Measurements from ENCODE around the gene TAL1. TPM values are rescaled to one million over a fixed set of nuclear protein-coding genes. Genes with fewer than 3 reads are reported as not detected.

The TAL1 gene
- total RNA-seq, 1 donor from 2014 or later = not detected

- Mint-ChIP-seq H3K36me3 (ENCODE audit: low read depth) (no peaks in the 10 kb centered on the region), H3K4me3 (ENCODE audit: low read depth) (no peak overlapping the region), H3K4me1 (ENCODE audit: low read depth) (peaks cover 11% of the 10 kb centered on the region), H3K9me3 (no peaks in the 10 kb centered on the region), H3K27me3 (ENCODE audit: low read depth) (peaks cover 12% of the 10 kb centered on the region), H3K27ac (no peak overlapping the region)
- intact Hi-C loops (cut with micrococcal nuclease) = no loop called here
- no peak for DNase-seq (ENCODE audit: low spot score)
These were observed 51.4 kb downstream of the TAL1 start for GRCh38 chr1:47180603-47181094.

DNA sequence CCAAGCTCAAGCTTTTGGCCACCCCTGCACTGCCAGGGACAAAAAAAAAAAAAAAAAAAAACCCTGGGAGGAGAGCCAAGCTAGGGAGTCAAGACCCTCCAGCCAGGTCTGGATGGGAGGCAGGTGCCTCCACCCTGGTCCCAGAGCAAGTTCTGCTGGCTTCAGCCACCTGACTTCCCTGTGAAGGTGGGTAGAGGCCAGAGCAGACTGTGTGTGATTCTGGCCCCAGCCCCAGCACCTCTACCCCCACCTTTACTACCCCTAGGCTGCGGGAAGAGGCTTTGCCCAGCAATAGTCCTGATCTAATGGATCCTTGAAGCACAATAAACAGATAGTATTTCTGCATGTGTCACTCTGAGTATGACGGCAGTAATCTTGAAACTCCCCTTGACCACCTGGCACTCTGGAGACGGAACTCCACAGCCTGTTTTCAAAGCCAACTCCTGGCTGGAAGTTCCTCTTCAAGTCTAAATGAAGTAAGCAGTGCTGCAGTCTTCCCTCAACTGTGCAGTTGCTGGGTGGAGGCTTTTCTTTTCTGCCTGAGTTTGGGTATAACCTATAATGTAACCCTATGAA, 51.9 kb downstream of the TAL1 start:
- Mint-ChIP-seq H3K27ac (no peak overlapping the region), H3K36me3 (ENCODE audit: low read depth) (no peaks in the 10 kb centered on the region), H3K27me3 (ENCODE audit: low read depth) (peaks cover 12% of the 10 kb centered on the region), H3K4me3 (ENCODE audit: low read depth) (no peak overlapping the region), H3K9me3 (no peaks in the 10 kb centered on the region), H3K4me1 (ENCODE audit: low read depth) (peaks cover 11% of the 10 kb centered on the region)
- intact Hi-C loops (cut with micrococcal nuclease) = loop anchor here (5.0 to 10.0 kb wide), 2 partner anchors 82 to 255 kb away; partner anchors contain the start of gene FOXD2
- no peak for DNase-seq (ENCODE audit: low spot score)

DNA sequence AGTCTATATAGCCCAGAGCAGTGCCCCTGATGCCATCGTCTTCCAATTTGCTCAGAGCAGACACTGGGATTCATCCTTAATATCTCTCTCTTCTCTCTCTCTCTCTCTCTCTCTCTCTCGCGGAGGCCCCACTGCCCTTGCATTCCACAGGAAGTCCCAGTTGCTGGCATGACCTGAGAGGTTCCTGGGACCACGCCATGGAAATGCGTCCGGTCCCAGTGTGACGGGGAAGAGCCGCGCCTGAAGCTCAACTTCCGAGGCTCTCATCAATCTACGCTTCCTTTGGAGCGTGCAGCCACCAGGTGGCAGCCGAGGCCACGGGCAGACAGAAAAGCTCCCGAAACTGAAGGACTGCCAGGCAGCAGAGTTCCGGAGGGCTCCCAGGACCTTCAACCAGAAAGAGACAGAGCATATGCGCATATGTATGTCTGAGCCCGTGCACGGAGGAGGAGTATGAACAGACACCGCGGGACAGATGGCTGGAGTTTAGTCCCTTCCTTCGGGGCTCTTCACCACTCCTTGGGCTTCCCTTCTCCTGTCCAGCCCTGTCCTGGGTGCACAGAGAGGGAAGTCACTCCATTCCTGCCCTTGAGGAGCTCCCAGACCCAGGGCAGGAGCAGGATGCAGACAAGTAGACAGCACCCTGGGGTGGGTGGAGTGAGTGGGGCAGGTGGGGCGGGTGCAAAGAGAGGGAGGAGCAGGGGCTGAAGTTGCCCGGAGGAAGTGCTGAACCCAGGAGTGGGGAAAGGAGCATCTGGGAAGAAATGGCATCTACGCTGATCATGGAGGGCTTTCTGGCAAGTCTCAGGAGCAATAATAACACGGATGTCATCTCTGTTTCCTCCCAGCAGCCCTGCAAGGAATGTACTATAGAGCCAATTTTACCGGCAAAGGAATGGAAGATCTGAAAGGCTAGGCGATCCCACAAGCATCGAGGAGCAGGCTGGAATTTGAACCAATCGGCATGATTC, 52.7 kb downstream of the TAL1 start:
- H3K9me3 Mint-ChIP-seq = no peaks in the 10 kb centered on the region
- peak overlapping the region; percentile 88 for H3K4me3 Mint-ChIP-seq (ENCODE audit: low read depth)
- DNase-seq (ENCODE audit: low spot score) = peak; percentile 78
- peak overlapping the region; percentile 86 for H3K27ac Mint-ChIP-seq
- intact Hi-C loops (cut with micrococcal nuclease) = loop anchor here (5.0 to 10.0 kb wide), 2 partner anchors 83 to 255 kb away; partner anchors contain the start of gene FOXD2
- peaks cover 12% of the 10 kb centered on the region for H3K27me3 Mint-ChIP-seq (ENCODE audit: low read depth)
- peaks cover 11% of the 10 kb centered on the region for H3K4me1 Mint-ChIP-seq (ENCODE audit: low read depth)
- no peaks in the 10 kb centered on the region for H3K36me3 Mint-ChIP-seq (ENCODE audit: low read depth)

DNA sequence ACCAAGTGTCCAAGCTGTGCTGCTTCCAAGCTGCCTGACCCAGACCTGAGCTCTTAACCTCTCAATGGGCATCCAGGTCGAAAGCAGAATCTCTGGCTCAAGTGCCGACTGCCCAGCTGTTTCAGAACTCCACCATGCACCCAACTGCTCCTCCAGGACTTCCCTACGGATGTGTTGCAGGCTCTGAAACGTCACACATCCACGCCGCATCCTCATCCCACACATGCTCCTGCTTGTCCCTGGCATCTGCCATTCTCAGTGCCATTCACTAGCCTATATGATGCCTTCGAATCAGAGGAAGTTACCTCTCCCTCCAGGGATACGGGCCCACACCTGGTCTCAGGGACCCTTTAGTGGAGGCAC, 53.4 kb downstream of the TAL1 start:
- peaks cover 11% of the 10 kb centered on the region for H3K4me1 Mint-ChIP-seq (ENCODE audit: low read depth)
- H3K4me3 Mint-ChIP-seq (ENCODE audit: low read depth) = peak overlapping the region; percentile 88
- no peak for DNase-seq (ENCODE audit: low spot score)
- intact Hi-C loops (cut with micrococcal nuclease) = loop anchor here (5.0 to 10.0 kb wide), 2 partner anchors 84 to 256 kb away; partner anchors contain the start of gene FOXD2
- H3K9me3 Mint-ChIP-seq = no peaks in the 10 kb centered on the region
- H3K27ac Mint-ChIP-seq = no peak overlapping the region
- peaks cover 12% of the 10 kb centered on the region for H3K27me3 Mint-ChIP-seq (ENCODE audit: low read depth)
- no peaks in the 10 kb centered on the region for H3K36me3 Mint-ChIP-seq (ENCODE audit: low read depth)

DNA sequence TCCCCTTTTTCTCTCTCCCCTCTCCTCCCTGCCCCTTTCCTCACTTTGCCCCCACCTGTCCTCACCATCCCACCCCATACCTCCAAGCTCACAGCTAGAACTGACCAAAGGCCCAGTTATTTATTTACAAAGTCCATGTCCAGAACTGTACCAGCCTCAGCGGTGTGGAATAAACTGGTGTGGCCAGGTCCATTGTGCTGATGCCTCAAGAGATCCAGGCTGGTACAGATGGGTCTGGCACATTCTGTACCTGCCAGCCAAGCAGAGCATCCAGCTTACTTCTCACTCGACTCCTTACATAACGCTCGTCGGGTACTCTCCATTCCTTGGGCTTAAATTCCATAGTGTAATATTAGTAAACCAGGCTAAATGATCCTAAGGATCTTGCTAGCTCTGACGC, 54.0 kb downstream of the TAL1 start:
- no peak for DNase-seq (ENCODE audit: low spot score)
- Mint-ChIP-seq H3K9me3 (no peaks in the 10 kb centered on the region), H3K36me3 (ENCODE audit: low read depth) (no peaks in the 10 kb centered on the region), H3K27me3 (ENCODE audit: low read depth) (peaks cover 12% of the 10 kb centered on the region), H3K27ac (no peak overlapping the region), H3K4me1 (ENCODE audit: low read depth) (peaks cover 11% of the 10 kb centered on the region), H3K4me3 (ENCODE audit: low read depth) (no peak overlapping the region)
- intact Hi-C loops (cut with micrococcal nuclease) = loop anchor here (5.0 to 10.0 kb wide), 2 partner anchors 84 to 257 kb away; partner anchors contain the start of gene FOXD2

DNA sequence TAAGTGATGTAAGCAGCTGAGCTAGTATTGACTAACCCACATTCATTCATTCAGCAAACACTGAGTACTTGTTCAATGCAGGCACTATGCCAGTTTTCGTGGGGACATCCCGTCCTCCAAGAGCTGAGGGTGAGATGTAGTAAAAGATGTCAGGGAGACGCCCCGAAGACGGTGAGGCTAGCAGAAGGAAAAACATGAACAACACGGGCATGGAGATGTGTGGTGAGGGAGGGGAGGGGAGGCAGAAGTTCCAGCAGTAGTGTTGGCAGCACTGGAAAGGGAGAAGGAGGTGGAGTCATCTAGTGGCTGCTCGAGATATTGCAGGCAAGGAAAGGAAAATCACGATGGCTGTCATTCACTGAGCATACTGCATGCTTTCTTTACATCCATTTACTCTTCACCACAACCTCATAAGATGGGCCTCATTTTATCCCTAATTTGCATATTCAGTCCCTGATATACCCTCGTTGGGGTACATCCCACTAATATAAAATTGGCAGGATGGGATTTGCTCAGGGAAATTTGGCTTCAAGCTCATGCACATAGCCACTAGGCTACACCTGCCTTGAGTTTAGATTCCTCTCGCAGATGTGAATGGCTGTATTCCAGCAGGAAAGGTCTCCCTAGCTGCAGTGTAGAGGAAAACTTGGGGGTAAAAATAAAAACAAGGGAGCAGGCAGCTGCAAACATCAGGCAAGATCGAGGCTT, 56.6 kb downstream of the TAL1 start:
- H3K27me3 Mint-ChIP-seq (ENCODE audit: low read depth) = peaks cover 7% of the 10 kb centered on the region
- DNase-seq (ENCODE audit: low spot score) = peak; percentile 33

GRCh38 chr1:47174656-47175020, 57.4 kb downstream of the TAL1 start:
- Mint-ChIP-seq H3K36me3 (ENCODE audit: low read depth) (no peaks in the 10 kb centered on the region), H3K27me3 (ENCODE audit: low read depth) (peaks cover 5% of the 10 kb centered on the region)

More for the DNA sequence above, 56.6 kb downstream of the TAL1 start:
- Mint-ChIP-seq H3K4me1 (ENCODE audit: low read depth) (peaks cover 11% of the 10 kb centered on the region), H3K27ac (no peak overlapping the region), H3K9me3 (no peaks in the 10 kb centered on the region), H3K36me3 (ENCODE audit: low read depth) (no peaks in the 10 kb centered on the region), H3K4me3 (ENCODE audit: low read depth) (no peak overlapping the region)
- intact Hi-C loops (cut with micrococcal nuclease) = loop anchor here (5.0 to 10.0 kb wide), 2 partner anchors 87 to 259 kb away; partner anchors contain the start of gene FOXD2

GRCh38 chr1:47172782-47173181, 59.2 kb downstream of the TAL1 start:
- Mint-ChIP-seq H3K36me3 (ENCODE audit: low read depth) (no peaks in the 10 kb centered on the region), H3K4me3 (ENCODE audit: low read depth) (no peak overlapping the region)

More at GRCh38 chr1:47174656-47175020, 57.4 kb downstream of the TAL1 start:
- Mint-ChIP-seq H3K4me1 (ENCODE audit: low read depth) (peaks cover 9% of the 10 kb centered on the region), H3K9me3 (no peaks in the 10 kb centered on the region), H3K4me3 (ENCODE audit: low read depth) (no peak overlapping the region), H3K27ac (no peak overlapping the region)
- no peak for DNase-seq (ENCODE audit: low spot score)
- intact Hi-C loops (cut with micrococcal nuclease) = loop anchor here (5.0 to 10.0 kb wide), 2 partner anchors 88 to 260 kb away; partner anchors contain the start of gene FOXD2

More at GRCh38 chr1:47172782-47173181, 59.2 kb downstream of the TAL1 start:
- intact Hi-C loops (cut with micrococcal nuclease) = loop anchor here (10.0 kb wide), 1 partner anchor 262 kb away; the partner anchor contains the start of gene FOXD2
- no peak for DNase-seq (ENCODE audit: low spot score)
- Mint-ChIP-seq H3K4me1 (ENCODE audit: low read depth) (no peaks in the 10 kb centered on the region), H3K27ac (no peak overlapping the region), H3K9me3 (no peaks in the 10 kb centered on the region), H3K27me3 (ENCODE audit: low read depth) (no peaks in the 10 kb centered on the region)

Other genes with a start within 250 kb of the TAL1 start
- gene CYP4X1, start 208.6 kb downstream of the TAL1 start, total RNA-seq = not detected in 2 replicates
- gene CYP4Z1, start 165.0 kb downstream of the TAL1 start, total RNA-seq = not detected in 2 replicates
- not detected in 2 replicates for gene CYP4A22, start 94.8 kb downstream of the TAL1 start, total RNA-seq
- not detected in 2 replicates for gene PDZK1IP1, start 42.2 kb downstream of the TAL1 start, total RNA-seq
- 24.8 and 27.6 TPM in 2 replicates for gene STIL, start 81.9 kb upstream of the TAL1 start, total RNA-seq
- gene CMPK1, start 101.6 kb upstream of the TAL1 start, total RNA-seq = 105 and 109 TPM in 2 replicates
- gene FOXE3, start 184.1 kb upstream of the TAL1 start, total RNA-seq = not detected in 2 replicates
- gene FOXD2, start 205.8 kb upstream of the TAL1 start, total RNA-seq = 0.11 and 0.18 TPM in 2 replicates

Data from activated T-helper 2 cell treated with anti-CD3 and anti-CD28 coated beads, Interferon-gamma antibody, Interleukin-2, Interleukin-4, amounts not matched to agents 10 μg/mL and 5 μg/mL and 100 μg/mL, durations not matched to agents 14 hours and 24 hours and 36 hours (primary cell).